Sigmoid colon (tissue), 7 donors: ENCODE measurements around the gene SLC29A4. TPM values are rescaled to one million over a fixed set of nuclear protein-coding genes. Genes with fewer than 3 reads are reported as not detected.
A peak's percentile ranks its signal among the peaks of the same experiment; 100 is the strongest.

Experiments
- DNase-seq: peaks from one replicate; pipeline ENCODE4 v3.0.0-alpha.2; 2019
- H3K27ac ChIP-seq, 4 donors: fragments of 200-600 bp; sonication (generic); one replicate each; pipeline ENCODE4 v1.5.1; 2016 to 2019; ENCODE audit warnings: mild to moderate bottlenecking in 1 of 4
- H3K27me3 ChIP-seq, 3 donors: fragments of 200-600 bp; sonication (generic); one replicate each; pipeline ENCODE4 v1.5.1; 2019; ENCODE audit warnings: mild to moderate bottlenecking in 1 of 3
- H3K36me3 ChIP-seq, 4 donors: fragments of 200-600 bp; sonication (generic); one replicate each; pipeline ENCODE4 v1.5.1; 2016 to 2019
- H3K4me1 ChIP-seq, 4 donors: fragments of 200-600 bp; sonication (generic); one replicate each; pipeline ENCODE4 v1.5.1; 2017 to 2019
- H3K4me3 ChIP-seq, 4 donors: fragments of 200-600 bp; sonication (generic); one replicate each; pipeline ENCODE4 v1.5.1; 2017 to 2019; ENCODE audit warnings: mild to moderate bottlenecking in 2 of 4, moderate library complexity in 1 of 4
- H3K9me3 ChIP-seq, 4 donors: fragments of 200-600 bp in 3 of 4; sonication (generic) in 3 of 4; one replicate each; pipeline versions ENCODE4 v1.5.1 to v1.6.1; 2013 to 2019
- EP300 ChIP-seq, 4 donors: sonication (generic); formaldehyde crosslinking; IDR thresholded peaks; one replicate each; pipeline ENCODE4 v1.6.1; 2017; ENCODE audit warnings: antibody characterized with exemption in 4 of 4
- POLR2A ChIP-seq, 2 donors: fragments of 450-650 bp; IDR thresholded peaks; one replicate each; pipeline ENCODE4 v1.6.1; 2016; ENCODE audit warnings: antibody characterized with exemption in 2 of 2, mild to moderate bottlenecking in 2 of 2, moderate library complexity in 2 of 2
- POLR2AphosphoS5 ChIP-seq, 4 donors: sonication (generic); formaldehyde crosslinking; IDR thresholded peaks; one replicate each; pipeline ENCODE4 v1.6.1; 2017; ENCODE audit warnings: antibody characterized with exemption in 4 of 4
- WGBS, 2 donors: extraction: QIAGEN DNeasy Blood & Tissue Kit; methylation state at CpG; one replicate each; pipeline ENCODE4 v1.1.7; 2013; 5-methylcytosine and 5-hydroxymethylcytosine counted together
- intact Hi-C: fragments of 100-400 bp; cut with DNase I; formaldehyde crosslinking; loops from one replicate; pipeline ENCODE4 v1.15.1; 2023
- polyA plus RNA-seq, 3 donors: library from polyadenylated mRNA; stranded (reverse); fragments of 200-250 nt; gene quantifications; one replicate each; pipeline ENCODE4 v1.2.3, GENCODE V29; 2013
- total RNA-seq, 4 donors: library from RNA; depleted of rRNA; stranded (reverse); fragments of >200 nt; gene quantifications; one replicate each; pipeline ENCODE4 v1.1.0, GENCODE V29; 2016
- TF ChIP-seq, protein P1 (sequence below), 4 experiments: fragments of 450-650 bp in 3 of 4; fragments of 200-600 bp in 1 of 4; IDR thresholded peaks; one replicate each; pipeline ENCODE4 v1.5.1; 2016 to 2019; ENCODE audit warnings: antibody characterized with exemption in 4 of 4, mild to moderate bottlenecking in 3 of 4, moderate library complexity in 2 of 4
- donor health status: healthy with polysubstance abuse.
- donor health status: Bipolar disorder and iron deficiency.
- donor health status: healthy.

SLC29A4 gene
- total and polyA plus RNA-seq, 7 donors, result 0.33 to 5.6 (median 1.8) TPM

- Histone ChIP-seq H3K27me3 (no peaks in the 10 kb centered on the region), H3K4me3 (no peak overlapping the region), H3K4me1 (peaks cover 0 to 23% (median 22%) of the 10 kb centered on the region in 4 donors), H3K36me3 (peaks cover 32 to 78% (median 61%) of the 10 kb centered on the region in 4 donors), H3K27ac (no peak overlapping the region), H3K9me3 (peaks cover 0 to 9% (median 6%) of the 10 kb centered on the region in 4 donors)
- WGBS, 2 donors, result 96% methylated on average over 13 of the region's 13 CpGs
- intact Hi-C loops, result no loop called here
- no peak for DNase-seq
- no peak for TF ChIP-seq POLR2AphosphoS5 (IDR thresholded peaks at IDR 0.05)
Measured at GRCh38 chr7:5345171-5345570, 62.4 kb downstream of the SLC29A4 start.

GRCh38 chr7:5345671-5346070 lies 62.9 kb downstream of the SLC29A4 start:
- intact Hi-C loops, result no loop called here
- peaks cover 0 to 28% (median 27%) of the 10 kb centered on the region in 4 donors for H3K4me1 ChIP-seq
- peaks cover 0 to 9% (median 6%) of the 10 kb centered on the region in 4 donors for H3K9me3 ChIP-seq
- H3K27ac ChIP-seq, result peak overlapping the region in 1 of 4 donors; percentile 2
- H3K36me3 ChIP-seq, result peaks cover 31 to 75% (median 59%) of the 10 kb centered on the region in 4 donors
- 96% methylated on average over 21 of the region's 21 CpGs for WGBS, 2 donors
- no peak overlapping the region for H3K4me3 ChIP-seq
- no peaks in the 10 kb centered on the region for H3K27me3 ChIP-seq
- TF ChIP-seq, protein P1, sequence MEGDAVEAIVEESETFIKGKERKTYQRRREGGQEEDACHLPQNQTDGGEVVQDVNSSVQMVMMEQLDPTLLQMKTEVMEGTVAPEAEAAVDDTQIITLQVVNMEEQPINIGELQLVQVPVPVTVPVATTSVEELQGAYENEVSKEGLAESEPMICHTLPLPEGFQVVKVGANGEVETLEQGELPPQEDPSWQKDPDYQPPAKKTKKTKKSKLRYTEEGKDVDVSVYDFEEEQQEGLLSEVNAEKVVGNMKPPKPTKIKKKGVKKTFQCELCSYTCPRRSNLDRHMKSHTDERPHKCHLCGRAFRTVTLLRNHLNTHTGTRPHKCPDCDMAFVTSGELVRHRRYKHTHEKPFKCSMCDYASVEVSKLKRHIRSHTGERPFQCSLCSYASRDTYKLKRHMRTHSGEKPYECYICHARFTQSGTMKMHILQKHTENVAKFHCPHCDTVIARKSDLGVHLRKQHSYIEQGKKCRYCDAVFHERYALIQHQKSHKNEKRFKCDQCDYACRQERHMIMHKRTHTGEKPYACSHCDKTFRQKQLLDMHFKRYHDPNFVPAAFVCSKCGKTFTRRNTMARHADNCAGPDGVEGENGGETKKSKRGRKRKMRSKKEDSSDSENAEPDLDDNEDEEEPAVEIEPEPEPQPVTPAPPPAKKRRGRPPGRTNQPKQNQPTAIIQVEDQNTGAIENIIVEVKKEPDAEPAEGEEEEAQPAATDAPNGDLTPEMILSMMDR (IDR thresholded peaks at IDR 0.05), result no peak
- TF ChIP-seq POLR2A (IDR thresholded peaks at IDR 0.05) (no peak), POLR2AphosphoS5 (IDR thresholded peaks at IDR 0.05) (no peak), EP300 (IDR thresholded peaks at IDR 0.05) (no peak)
- no peak for DNase-seq

- DNase-seq, result no peak
- H3K27me3 ChIP-seq, result no peaks in the 10 kb centered on the region
- H3K4me3 ChIP-seq, result no peak overlapping the region
- H3K36me3 ChIP-seq, result peaks cover 26 to 63% (median 48%) of the 10 kb centered on the region in 4 donors
- WGBS, 2 donors, result 90 to 93% methylated on average over 21 of the region's 21 CpGs
- H3K27ac ChIP-seq, result peak overlapping the region; percentile 49 to 85 (median 78)
- H3K4me1 ChIP-seq, result peaks cover 0 to 55% (median 54%) of the 10 kb centered on the region in 4 donors
- TF ChIP-seq, protein P1 (IDR thresholded peaks at IDR 0.05), result no peak
- TF ChIP-seq POLR2A (IDR thresholded peaks at IDR 0.05), result no peak
- TF ChIP-seq EP300 (IDR thresholded peaks at IDR 0.05), result no peak
- no peak for TF ChIP-seq POLR2AphosphoS5 (IDR thresholded peaks at IDR 0.05)
- peaks cover 0 to 9% (median 6%) of the 10 kb centered on the region in 4 donors for H3K9me3 ChIP-seq
- intact Hi-C loops, result no loop called here
Measured at GRCh38 chr7:5348134-5349004, 65.6 kb downstream of the SLC29A4 start.

DNA sequence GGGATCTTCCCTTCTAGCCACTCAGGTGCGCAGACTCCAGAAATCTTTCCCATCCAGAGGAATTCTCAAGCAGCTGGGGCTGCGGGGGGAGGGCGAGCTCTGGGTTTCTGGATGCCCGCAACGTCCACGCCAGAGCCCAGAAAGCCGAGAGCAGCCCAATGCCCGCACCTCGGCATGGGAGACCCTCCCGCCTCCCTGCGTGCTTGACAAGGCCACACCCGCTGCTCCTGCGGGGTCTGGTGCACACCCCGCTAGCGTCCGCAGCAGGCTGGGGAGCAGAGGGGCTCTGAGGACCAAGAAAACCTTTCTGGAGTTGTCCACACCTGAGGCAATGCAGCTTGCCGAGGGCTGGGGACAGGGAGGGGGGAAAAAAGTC lies 66.2 kb downstream of the SLC29A4 start:
- no peaks in the 10 kb centered on the region for H3K27me3 ChIP-seq
- H3K9me3 ChIP-seq, result peaks cover 0 to 7% (median 3%) of the 10 kb centered on the region in 4 donors
- peaks cover 0 to 61% (median 60%) of the 10 kb centered on the region in 4 donors for H3K4me1 ChIP-seq
- peaks cover 20 to 57% (median 42%) of the 10 kb centered on the region in 4 donors for H3K36me3 ChIP-seq
- WGBS, 2 donors, result 91 to 92% methylated on average over 17 of the region's 17 CpGs
- intact Hi-C loops, result no loop called here
- TF ChIP-seq POLR2AphosphoS5 (IDR thresholded peaks at IDR 0.05) (no peak), EP300 (IDR thresholded peaks at IDR 0.05) (no peak), POLR2A (IDR thresholded peaks at IDR 0.05) (no peak)
- TF ChIP-seq, protein P1 (IDR thresholded peaks at IDR 0.05), result no peak
- DNase-seq, result no peak
- H3K27ac ChIP-seq, result peak overlapping the region; percentile 49 to 85 (median 78)
- no peak overlapping the region for H3K4me3 ChIP-seq

- H3K36me3 ChIP-seq, result peaks cover 14 to 51% (median 36%) of the 10 kb centered on the region in 4 donors
- DNase-seq, result no peak
- H3K27ac ChIP-seq, result peak overlapping the region; percentile 49 to 85 (median 78)
- intact Hi-C loops, result loop anchor here (10.0 kb wide), 1 partner anchor 345 kb away; no protein-coding TSS in a partner anchor
- peak in 1 of 4 donors; percentile 25 for TF ChIP-seq POLR2AphosphoS5 (IDR thresholded peaks at IDR 0.05)
- TF ChIP-seq EP300 (IDR thresholded peaks at IDR 0.05), result no peak
- peaks cover 0 to under 1% (median 0%) of the 10 kb centered on the region in 4 donors for H3K9me3 ChIP-seq
- H3K27me3 ChIP-seq, result no peaks in the 10 kb centered on the region
- WGBS, 2 donors, result 84 to 88% methylated on average over 34 of the region's 34 CpGs
- no peak overlapping the region for H3K4me3 ChIP-seq
- peaks cover 0 to 67% (median 66%) of the 10 kb centered on the region in 4 donors for H3K4me1 ChIP-seq
Measured at GRCh38 chr7:5349437-5350173, 66.9 kb downstream of the SLC29A4 start.
